Osteoblast (primary cell): ENCODE results near the gene TBL1X. TPM values are rescaled to one million over a fixed set of nuclear protein-coding genes. Genes with fewer than 3 reads are reported as not detected.

Experiments
- DNase-seq: peaks from one replicate; pipeline ENCODE4 v3.0.0; 2011; ENCODE audit warnings: low spot score, mixed read lengths; ENCODE audit not compliant: insufficient read length; ENCODE audit errors: missing footprints
- H2AFZ ChIP-seq: 2 replicates; pipeline ENCODE4 v1.6.0; 2011; ENCODE audit warnings: mild to moderate bottlenecking, low read length
- H3K27ac ChIP-seq: 2 replicates; pipeline ENCODE4 v1.5.1; 2011; ENCODE audit warnings: mild to moderate bottlenecking, low read depth, low read length, moderate library complexity
- H3K27me3 ChIP-seq: 2 replicates; pipeline ENCODE4 v1.6.0; 2012; ENCODE audit warnings: mild to moderate bottlenecking, control low read depth, inconsistent platforms, low read length, moderate library complexity; ENCODE audit not compliant: insufficient read depth
- H3K36me3 ChIP-seq: 2 replicates; pipeline ENCODE4 v1.5.1; 2011; ENCODE audit warnings: mild to moderate bottlenecking, low read length, control low read depth, moderate library complexity; ENCODE audit not compliant: insufficient read depth
- H3K4me1 ChIP-seq: 2 replicates; pipeline ENCODE4 v1.5.1; 2011; ENCODE audit warnings: mild to moderate bottlenecking, low read length, control low read depth, moderate library complexity; ENCODE audit not compliant: insufficient read depth
- H3K4me2 ChIP-seq: 2 replicates; pipeline ENCODE4 v1.6.0; 2011; ENCODE audit warnings: mild to moderate bottlenecking, low read length; ENCODE audit not compliant: insufficient read depth
- H3K4me3 ChIP-seq: fragments of 200-600 bp; sonication (generic); 3 replicates; pipeline ENCODE4 v1.5.1; 2012; ENCODE audit warnings: mild to moderate bottlenecking, low read length, inconsistent platforms; ENCODE audit not compliant: insufficient read depth
- H3K79me2 ChIP-seq: 2 replicates; pipeline ENCODE4 v1.6.0; 2012; ENCODE audit warnings: mild to moderate bottlenecking, low read length, control low read depth, inconsistent platforms; ENCODE audit not compliant: insufficient read depth
- H3K9me3 ChIP-seq: 2 replicates; pipeline ENCODE4 v1.5.1; 2011; ENCODE audit warnings: low read depth, low read length, control low read depth
- H4K20me1 ChIP-seq: 2 replicates; pipeline ENCODE4 v1.6.0; 2012; ENCODE audit warnings: mild to moderate bottlenecking, low read length, control low read depth; ENCODE audit not compliant: insufficient read depth
- CTCF ChIP-seq: IDR thresholded peaks from 2 replicates; pipeline ENCODE4 v1.5.1; 2011; ENCODE audit warnings: mild to moderate bottlenecking, low read depth, low read length, moderate library complexity; ENCODE audit errors: extremely low read depth
- total RNA-seq: library from RNA; depleted of rRNA; stranded (reverse); fragments of >200 nt; gene quantifications from 2 replicates; pipeline ENCODE4 v1.2.3, GENCODE V29; 2012

Gene TBL1X
- total RNA-seq, 1 donor, result 15.2 TPM

- no peak for TF ChIP-seq CTCF
- DNase-seq, result no peak
- no peak overlapping the region for H3K4me3 ChIP-seq
- no peaks in the 10 kb centered on the region for H3K27me3 ChIP-seq
- H2AFZ ChIP-seq, result no peak overlapping the region
- H3K4me2 ChIP-seq, result no peak overlapping the region
- no peaks in the 10 kb centered on the region for H3K36me3 ChIP-seq
- no peak overlapping the region for H3K27ac ChIP-seq
- no peaks in the 10 kb centered on the region for H3K4me1 ChIP-seq
- no peaks in the 10 kb centered on the region for H4K20me1 ChIP-seq
- H3K9me3 ChIP-seq, result no peaks in the 10 kb centered on the region
- H3K79me2 ChIP-seq, result peaks cover 22% of the 10 kb centered on the region
Measured at GRCh38 chrX:9476810-9477575, 12.1 kb downstream of the TBL1X start.

- H3K9me3 ChIP-seq, result no peaks in the 10 kb centered on the region
- DNase-seq, result no peak
- no peaks in the 10 kb centered on the region for H3K4me1 ChIP-seq
- no peak overlapping the region for H3K27ac ChIP-seq
- H3K36me3 ChIP-seq, result no peaks in the 10 kb centered on the region
- no peaks in the 10 kb centered on the region for H4K20me1 ChIP-seq
- no peak overlapping the region for H2AFZ ChIP-seq
- no peak for TF ChIP-seq CTCF
- H3K79me2 ChIP-seq, result peaks cover 4% of the 10 kb centered on the region
- H3K27me3 ChIP-seq, result no peaks in the 10 kb centered on the region
- H3K4me2 ChIP-seq, result no peak overlapping the region
- H3K4me3 ChIP-seq, result no peak overlapping the region
Measured at GRCh38 chrX:9482408-9482807, 17.6 kb downstream of the TBL1X start.

- peaks cover 2% of the 10 kb centered on the region for H3K79me2 ChIP-seq
- DNase-seq, result no peak
Measured at GRCh38 chrX:9482837-9483236, 18.0 kb downstream of the TBL1X start.

More at GRCh38 chrX:9482837-9483236, 18.0 kb downstream of the TBL1X start:
- no peak overlapping the region for H3K4me2 ChIP-seq
- no peaks in the 10 kb centered on the region for H3K27me3 ChIP-seq
- no peak for TF ChIP-seq CTCF
- no peaks in the 10 kb centered on the region for H3K36me3 ChIP-seq
- H3K4me3 ChIP-seq, result no peak overlapping the region
- H3K4me1 ChIP-seq, result no peaks in the 10 kb centered on the region
- H3K27ac ChIP-seq, result no peak overlapping the region
- no peak overlapping the region for H2AFZ ChIP-seq
- no peaks in the 10 kb centered on the region for H4K20me1 ChIP-seq
- no peaks in the 10 kb centered on the region for H3K9me3 ChIP-seq
